Adipocyte (in vitro differentiated cells): ENCODE data around the gene RNF212B.

Experiments used
- DNase-seq: peaks from one replicate; pipeline ENCODE4 v3.0.0-alpha.2; 2015; ENCODE audit warnings: low read depth
- H3K27me3 ChIP-seq: replicated peaks from 2 replicates; pipeline ENCODE4 v1.7.0; 2013; ENCODE audit warnings: mild to moderate bottlenecking, low read length, moderate library complexity; ENCODE audit not compliant: control insufficient read depth, insufficient read depth
- H3K36me3 ChIP-seq: 2 replicates; pipeline ENCODE4 v1.7.0; 2013; ENCODE audit warnings: low read length, mild to moderate bottlenecking, moderate library complexity; ENCODE audit not compliant: control insufficient read depth, insufficient read depth, severe bottlenecking
- H3K4me1 ChIP-seq: 2 replicates; pipeline ENCODE4 v1.7.0; 2013; ENCODE audit warnings: mild to moderate bottlenecking, low read length, moderate library complexity; ENCODE audit not compliant: control insufficient read depth, insufficient read depth
- H3K4me3 ChIP-seq: 2 replicates; pipeline ENCODE4 v1.7.0; 2013; ENCODE audit warnings: mild to moderate bottlenecking, low read length, moderate library complexity
- H3K9ac ChIP-seq: 2 replicates; pipeline ENCODE4 v1.7.0; 2013; ENCODE audit warnings: mild to moderate bottlenecking, low read length, moderate library complexity
- H3K9me3 ChIP-seq: 2 replicates; pipeline ENCODE4 v1.7.0; 2013; ENCODE audit warnings: mild to moderate bottlenecking, low read length, moderate library complexity; ENCODE audit not compliant: control insufficient read depth

RNF212B gene

DNA sequence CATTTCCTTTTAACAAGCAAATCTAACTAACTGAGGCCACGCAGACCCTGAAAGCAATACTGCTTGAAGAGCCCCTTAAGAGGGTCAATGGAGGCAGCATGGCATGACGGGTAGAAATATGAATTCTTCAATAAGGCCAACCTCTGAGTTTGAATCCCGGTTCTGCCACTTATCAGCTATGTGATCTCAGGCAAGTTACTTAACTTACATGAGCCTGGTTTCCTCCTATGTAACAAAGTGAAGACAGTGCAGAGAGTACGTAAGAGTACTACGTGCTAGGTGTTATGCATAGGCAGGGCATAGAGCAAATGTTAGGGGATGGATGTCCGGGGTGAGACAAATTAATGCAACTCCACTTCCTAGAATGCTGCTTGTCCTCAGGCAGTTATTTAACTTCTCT, 43.5 kb downstream of the RNF212B start:
- no peak overlapping the region for H3K4me3 ChIP-seq
- H3K4me1 ChIP-seq, result peaks cover 13% of the 10 kb centered on the region
- no peak overlapping the region for H3K9ac ChIP-seq
- no peaks in the 10 kb centered on the region for H3K9me3 ChIP-seq
- DNase-seq, result no peak
- H3K36me3 ChIP-seq, result peaks cover 15% of the 10 kb centered on the region
- H3K27me3 ChIP-seq, result no peaks in the 10 kb centered on the region

DNA sequence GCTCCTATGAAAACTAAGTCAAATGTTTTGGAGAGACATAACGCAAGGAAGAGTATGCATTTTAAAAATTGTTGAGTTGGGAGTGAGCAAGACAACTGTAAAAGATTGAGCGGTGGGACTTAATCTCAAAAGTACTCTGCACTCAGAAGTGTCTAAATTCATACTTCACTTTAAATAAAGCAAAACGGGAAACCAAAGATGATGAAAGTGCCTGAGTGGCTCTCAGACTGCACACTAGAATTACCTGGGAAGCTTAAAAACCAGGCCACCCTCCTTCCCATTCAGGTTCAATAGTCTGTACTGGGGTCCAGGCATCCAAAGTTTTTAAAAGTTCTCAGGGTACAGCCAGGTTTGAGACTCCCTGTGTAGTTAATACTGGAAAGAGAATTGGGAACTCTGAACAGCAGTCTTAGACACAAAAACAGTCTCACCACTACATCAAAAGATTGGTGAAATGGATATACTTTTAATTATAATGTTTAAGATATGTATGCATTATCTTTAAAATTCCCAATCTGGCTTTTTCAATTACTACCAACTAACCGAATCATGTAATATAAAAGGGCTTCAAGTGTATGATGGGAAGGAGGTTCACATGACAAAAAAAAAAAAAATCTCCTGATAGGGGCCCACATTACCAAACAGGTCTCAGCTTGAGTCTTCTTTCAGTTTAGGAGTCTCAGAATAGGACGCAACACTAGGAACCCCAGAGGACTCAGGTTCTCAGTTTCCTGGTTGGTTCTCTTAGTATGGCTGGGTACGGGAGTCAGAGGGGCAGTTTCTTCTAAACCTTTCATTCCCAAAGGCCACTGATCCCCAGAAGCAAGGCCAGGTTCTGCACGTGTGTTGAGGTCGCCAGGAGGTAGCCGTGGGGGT, 47.2 kb downstream of the RNF212B start:
- Histone ChIP-seq H3K4me1 (peaks cover 20% of the 10 kb centered on the region), H3K36me3 (peaks cover 6% of the 10 kb centered on the region), H3K9ac (peak overlapping the region; percentile 96), H3K27me3 (no peaks in the 10 kb centered on the region), H3K9me3 (no peaks in the 10 kb centered on the region), H3K4me3 (peak overlapping the region; percentile 97)
- peak; percentile 67 for DNase-seq

- no peak for DNase-seq
- H3K4me3 ChIP-seq, result peak overlapping the region; percentile 97
- peak overlapping the region; percentile 96 for H3K9ac ChIP-seq
- H3K9me3 ChIP-seq, result no peaks in the 10 kb centered on the region
- peaks cover 6% of the 10 kb centered on the region for H3K36me3 ChIP-seq
- no peaks in the 10 kb centered on the region for H3K27me3 ChIP-seq
- peaks cover 20% of the 10 kb centered on the region for H3K4me1 ChIP-seq
These were observed 47.8 kb downstream of the RNF212B start for GRCh38 chr14:23285530-23286019.

- peak; percentile 99 for DNase-seq
- H3K36me3 ChIP-seq, result peaks cover 6% of the 10 kb centered on the region
- H3K4me1 ChIP-seq, result peaks cover 20% of the 10 kb centered on the region
- H3K9me3 ChIP-seq, result no peaks in the 10 kb centered on the region
- no peaks in the 10 kb centered on the region for H3K27me3 ChIP-seq
- peak within 1 kb of the TSS; percentile 97 for H3K4me3 ChIP-seq
- peak within 1 kb of the TSS; percentile 96 for H3K9ac ChIP-seq
These were observed 48.5 kb downstream of the RNF212B start, which contains the start of gene HOMEZ for GRCh38 chr14:23286020-23286901. Gene HOMEZ (minus strand): TSS chr14:23286132. CDS start chr14:23285952, 180 bp downstream.

DNA sequence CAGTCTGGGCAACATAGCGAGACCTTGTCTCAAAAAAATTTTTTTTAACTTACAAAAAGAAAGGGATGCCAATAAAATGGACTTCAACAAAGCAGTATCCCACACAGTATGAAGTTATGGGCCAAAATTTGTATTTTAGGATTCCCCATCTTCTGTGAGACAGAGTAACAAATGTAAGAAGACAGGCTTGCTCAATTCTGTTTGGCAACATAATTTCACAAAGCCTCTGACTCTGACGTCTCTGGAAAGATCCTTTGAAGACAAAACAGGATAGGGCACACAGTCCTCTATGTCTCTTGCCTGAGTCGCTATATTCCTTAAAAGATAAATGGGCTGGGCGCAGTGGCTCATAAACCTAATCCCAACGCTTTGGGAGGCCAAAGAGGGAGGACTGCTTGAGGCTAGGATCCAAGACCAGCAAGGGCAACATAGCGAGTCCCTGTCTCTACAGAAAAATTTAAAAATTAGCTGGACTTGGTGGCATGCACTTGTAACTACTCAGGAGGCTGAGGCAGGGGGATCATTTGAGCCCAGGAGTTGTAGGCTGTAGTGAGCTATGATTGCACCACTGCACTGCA, 49.3 kb downstream of the RNF212B start:
- no peaks in the 10 kb centered on the region for H3K27me3 ChIP-seq
- no peaks in the 10 kb centered on the region for H3K9me3 ChIP-seq
- H3K4me1 ChIP-seq, result peaks cover 20% of the 10 kb centered on the region
- H3K36me3 ChIP-seq, result peaks cover 4% of the 10 kb centered on the region
- peak; percentile 46 for DNase-seq
- H3K9ac ChIP-seq, result peak overlapping the region; percentile 81
- peak overlapping the region; percentile 97 for H3K4me3 ChIP-seq

- Histone ChIP-seq H3K4me3 (no peak overlapping the region), H3K36me3 (no peaks in the 10 kb centered on the region), H3K9me3 (no peaks in the 10 kb centered on the region), H3K27me3 (peaks cover 4% of the 10 kb centered on the region), H3K4me1 (peaks cover 28% of the 10 kb centered on the region), H3K9ac (peak overlapping the region; percentile 21)
- peak; percentile 86 for DNase-seq
These were observed 57.2 kb downstream of the RNF212B start for GRCh38 chr14:23294734-23295561.

DNA sequence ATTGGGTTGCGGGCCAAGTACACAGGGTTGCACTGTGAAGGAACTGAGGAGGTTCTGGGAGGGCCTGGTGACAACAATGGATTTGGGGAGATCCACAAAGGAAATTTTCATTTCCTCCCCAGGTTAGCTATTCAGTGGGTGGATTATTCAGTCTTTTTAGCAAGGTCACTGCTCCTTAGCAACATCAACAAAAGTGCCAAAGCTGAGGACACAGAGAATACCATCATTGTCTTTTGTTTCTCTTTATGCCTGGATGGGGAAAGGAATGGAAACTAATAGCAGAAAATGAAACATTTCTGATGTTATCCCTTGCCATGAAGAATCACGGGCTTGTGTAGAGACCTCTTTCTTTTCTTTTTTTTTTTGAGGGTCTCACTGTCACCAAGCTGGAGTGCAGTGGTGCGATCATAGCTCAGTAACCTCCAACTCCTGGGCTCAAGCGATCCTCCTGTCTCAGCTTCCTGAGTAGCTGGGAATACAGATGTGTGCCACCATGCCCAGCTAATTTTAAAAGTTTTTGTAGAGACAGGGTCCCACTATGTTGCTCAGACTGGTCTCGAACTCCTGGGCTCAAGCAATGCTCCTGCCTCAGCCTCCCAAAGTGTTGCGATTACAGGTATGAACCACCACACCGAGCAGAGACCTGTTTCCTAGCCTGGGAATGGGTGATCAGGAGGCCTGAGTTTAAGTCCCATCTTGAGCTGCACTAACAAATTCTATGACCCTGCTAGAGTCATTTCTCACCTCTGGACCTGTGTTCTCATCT, 58.5 kb downstream of the RNF212B start:
- H3K4me3 ChIP-seq, result no peak overlapping the region

DNA sequence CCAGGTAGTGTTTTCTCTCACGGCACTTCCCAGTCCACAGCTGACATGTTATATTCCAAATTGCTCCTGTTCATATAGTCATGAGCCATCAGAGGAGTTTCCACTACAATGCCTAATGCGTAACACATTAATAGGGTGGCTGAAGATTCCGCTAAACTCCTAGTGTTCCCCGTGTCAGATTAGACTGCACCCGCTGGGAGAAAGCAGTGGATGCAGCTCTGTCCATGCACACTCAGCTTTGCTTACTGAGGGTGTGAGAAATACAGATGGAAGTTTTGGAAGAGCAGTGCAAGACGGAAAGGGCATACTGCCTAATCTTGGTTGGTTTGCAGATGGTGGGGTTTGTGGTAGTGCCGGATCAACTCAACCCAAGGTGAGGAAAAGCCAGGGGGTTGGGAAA, 59.4 kb downstream of the RNF212B start:
- no peak overlapping the region for H3K4me3 ChIP-seq
- peaks cover 4% of the 10 kb centered on the region for H3K27me3 ChIP-seq
- no peak for DNase-seq
- H3K9me3 ChIP-seq, result no peaks in the 10 kb centered on the region
- no peaks in the 10 kb centered on the region for H3K36me3 ChIP-seq
- no peak overlapping the region for H3K9ac ChIP-seq
- peaks cover 38% of the 10 kb centered on the region for H3K4me1 ChIP-seq

More for the DNA sequence above, 58.5 kb downstream of the RNF212B start:
- Histone ChIP-seq H3K4me1 (peaks cover 38% of the 10 kb centered on the region), H3K27me3 (peaks cover 4% of the 10 kb centered on the region), H3K9me3 (no peaks in the 10 kb centered on the region), H3K36me3 (no peaks in the 10 kb centered on the region), H3K9ac (no peak overlapping the region)
- DNase-seq, result no peak

GRCh38 chr14:23297611-23298277, 60.0 kb downstream of the RNF212B start:
- H3K9ac ChIP-seq, result peak overlapping the region; percentile 44
- H3K27me3 ChIP-seq, result peaks cover 4% of the 10 kb centered on the region
- DNase-seq, result no peak
- H3K4me3 ChIP-seq, result peak overlapping the region; percentile 50
- H3K4me1 ChIP-seq, result peaks cover 38% of the 10 kb centered on the region
- H3K9me3 ChIP-seq, result no peaks in the 10 kb centered on the region
- no peaks in the 10 kb centered on the region for H3K36me3 ChIP-seq
